GM19468 (cell line): ENCODE measurements around the gene TESK1.
"Not testable (repeated sequence)": the region's sequence is repeated elsewhere in the genome, so short reads cannot be mapped to it uniquely, and the experiment has no call there.

ENCODE experiments used
- ATAC-seq: cut with Tn5 transposase; IDR thresholded peaks from one replicate; pipeline ENCODE4 v1.9.1; 2021; ENCODE audit warnings: mild to moderate bottlenecking, moderate library complexity, moderate number of reproducible peaks; ENCODE audit not compliant: unreplicated experiment; ENCODE audit errors: extremely low read depth

Gene TESK1

GRCh38 chr9:35577486-35577885 lies 27.6 kb upstream of the TESK1 start:
- ATAC-seq: no peak

- no peak for ATAC-seq
These were observed 25.9 kb upstream of the TESK1 start for GRCh38 chr9:35579130-35579529.

GRCh38 chr9:35579659-35580227 lies 25.3 kb upstream of the TESK1 start:
- not testable (repeated sequence) for ATAC-seq

DNA sequence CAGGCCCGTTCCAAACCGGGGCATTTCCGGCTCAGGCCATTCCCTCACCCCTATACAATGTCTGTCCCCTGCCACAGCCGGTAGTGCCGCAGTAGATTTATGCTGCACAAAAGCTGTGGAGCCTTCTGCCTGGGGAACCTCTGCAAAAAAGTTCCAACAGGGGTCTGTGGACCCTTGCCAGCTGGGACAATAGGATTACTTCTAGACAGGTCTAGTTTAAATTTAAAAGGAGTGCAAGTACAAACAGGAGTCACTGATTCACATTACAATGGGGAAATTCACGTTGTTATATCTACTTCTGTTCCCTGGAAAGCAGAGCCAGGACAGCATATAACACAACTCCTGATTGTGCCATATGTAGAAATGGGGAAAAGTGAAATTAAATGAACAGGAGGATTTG lies 21.5 kb upstream of the TESK1 start:
- ATAC-seq: not testable (repeated sequence)

GRCh38 chr9:35584681-35585080 lies 20.4 kb upstream of the TESK1 start:
- ATAC-seq: not testable (repeated sequence)

- not testable (repeated sequence) for ATAC-seq
These were observed 16.6 kb upstream of the TESK1 start for GRCh38 chr9:35588506-35588905.

- ATAC-seq: no peak
These were observed 11.5 kb upstream of the TESK1 start for GRCh38 chr9:35593581-35593980.

DNA sequence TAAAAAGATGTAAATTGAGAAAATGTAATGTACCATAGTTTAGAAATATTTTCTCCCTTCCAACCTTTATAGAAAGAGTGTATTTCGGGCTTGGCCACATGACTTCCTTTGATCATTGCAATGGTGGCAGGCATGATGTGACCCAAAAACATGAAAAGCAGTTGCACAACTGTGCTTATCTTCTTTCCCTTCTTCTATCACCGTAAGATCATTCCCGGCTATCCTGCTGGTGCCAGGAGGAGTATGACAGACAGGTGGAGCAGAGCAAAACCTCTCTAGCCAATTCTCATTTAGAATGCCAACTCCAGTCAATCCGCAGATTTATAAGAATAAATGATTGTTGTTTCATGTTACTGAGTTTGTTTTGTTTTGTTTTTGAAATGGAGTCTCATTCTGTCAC lies 10.6 kb upstream of the TESK1 start:
- ATAC-seq: no peak

DNA sequence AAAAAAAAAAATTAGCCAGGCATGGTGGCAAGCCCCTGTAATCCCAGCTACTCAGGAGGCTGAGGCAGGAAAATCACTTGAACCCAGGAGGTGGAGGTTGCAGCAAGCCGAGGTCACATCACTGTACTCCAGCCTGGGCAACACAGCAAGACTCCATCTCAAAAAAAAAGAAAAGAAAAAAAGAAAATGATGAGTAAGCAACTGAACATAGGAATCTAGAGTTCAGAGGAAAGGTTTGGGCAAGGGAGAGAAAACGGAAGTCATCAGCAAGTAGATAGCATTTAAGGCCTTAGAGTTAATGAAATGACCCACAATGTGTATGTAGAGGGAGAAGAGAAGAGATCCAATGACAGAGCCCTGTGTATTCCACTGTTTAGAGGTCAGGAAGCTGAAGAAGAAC lies 8.2 kb upstream of the TESK1 start:
- not testable (repeated sequence) for ATAC-seq

DNA sequence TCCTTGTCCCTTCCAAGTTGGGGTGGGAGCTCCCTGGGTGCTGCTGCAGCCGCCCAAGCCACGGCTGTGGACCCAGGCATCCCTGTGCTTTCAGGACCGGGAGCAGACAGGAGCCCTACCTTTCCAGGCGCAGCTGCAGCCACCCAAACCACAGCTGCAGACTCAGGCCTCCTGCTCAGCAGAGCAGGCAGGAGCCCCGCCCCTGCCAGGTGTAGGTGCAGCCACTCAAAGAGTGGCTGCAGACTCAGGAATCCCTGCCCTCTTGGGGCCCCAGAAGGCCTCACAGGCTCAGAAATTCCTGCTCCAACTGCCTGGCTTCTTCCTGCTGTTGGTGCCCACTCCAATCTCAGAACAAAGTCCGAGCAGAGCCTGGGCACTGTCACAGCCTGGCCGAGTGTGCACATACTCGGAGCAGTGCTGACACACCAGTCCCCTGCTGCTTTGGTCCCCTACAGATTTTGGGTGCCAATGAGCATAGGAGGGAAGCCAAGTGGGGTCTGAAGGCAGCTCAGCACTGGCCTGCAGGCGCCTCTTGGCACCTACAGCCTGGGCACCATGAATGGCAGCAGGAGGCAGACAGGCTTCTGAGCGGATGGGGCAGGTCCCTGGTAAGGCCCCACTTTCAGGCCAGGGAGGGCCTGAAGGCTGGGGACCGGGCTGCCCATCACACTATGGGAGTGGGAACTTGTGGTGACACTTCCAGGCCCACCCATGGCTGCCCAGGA lies 6.0 kb upstream of the TESK1 start:
- ATAC-seq: no peak

DNA sequence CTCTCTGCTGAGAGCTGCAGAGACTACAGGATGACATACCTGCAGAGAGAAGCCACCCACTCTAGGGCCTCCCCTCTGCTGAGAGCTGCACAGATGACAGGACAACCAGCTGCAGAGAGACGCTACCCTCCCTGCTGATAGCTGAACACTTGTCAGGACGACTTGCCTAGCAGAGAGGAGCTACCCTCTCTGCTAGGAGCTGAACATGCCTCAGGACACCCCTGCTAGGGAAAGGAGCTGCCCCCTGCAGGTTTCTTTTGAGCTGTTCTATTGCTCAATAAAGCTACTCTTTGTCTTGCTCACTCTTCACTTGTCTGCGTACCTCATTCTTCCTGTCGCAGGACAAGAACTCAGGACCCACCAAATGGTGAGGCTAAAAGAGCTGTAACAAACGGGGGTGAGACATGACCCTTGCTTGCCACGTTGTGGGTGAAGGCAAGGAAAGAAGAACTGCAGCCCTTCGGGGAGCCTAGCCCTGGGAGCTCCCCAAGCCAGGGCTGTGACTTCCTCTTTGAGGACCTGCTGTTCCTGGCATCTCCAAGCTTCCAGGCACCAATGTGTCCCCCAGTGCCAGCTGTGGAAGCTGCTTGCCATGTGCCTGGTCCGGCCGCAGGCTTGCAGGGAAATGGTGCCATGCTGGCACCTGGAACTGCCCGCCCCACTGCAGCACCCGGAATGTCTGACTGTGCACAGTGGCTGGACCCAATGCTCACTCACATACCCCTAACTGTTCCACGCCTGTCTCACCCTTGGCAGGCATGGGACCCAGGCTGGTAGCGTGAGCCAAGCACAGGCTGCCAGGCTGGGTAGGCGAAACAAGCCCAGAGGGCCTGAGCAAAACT lies 5.1 kb upstream of the TESK1 start:
- no peak for ATAC-seq

GRCh38 chr9:35603506-35603985 lies 1.5 kb upstream of the TESK1 start:
- ATAC-seq: no peak

DNA sequence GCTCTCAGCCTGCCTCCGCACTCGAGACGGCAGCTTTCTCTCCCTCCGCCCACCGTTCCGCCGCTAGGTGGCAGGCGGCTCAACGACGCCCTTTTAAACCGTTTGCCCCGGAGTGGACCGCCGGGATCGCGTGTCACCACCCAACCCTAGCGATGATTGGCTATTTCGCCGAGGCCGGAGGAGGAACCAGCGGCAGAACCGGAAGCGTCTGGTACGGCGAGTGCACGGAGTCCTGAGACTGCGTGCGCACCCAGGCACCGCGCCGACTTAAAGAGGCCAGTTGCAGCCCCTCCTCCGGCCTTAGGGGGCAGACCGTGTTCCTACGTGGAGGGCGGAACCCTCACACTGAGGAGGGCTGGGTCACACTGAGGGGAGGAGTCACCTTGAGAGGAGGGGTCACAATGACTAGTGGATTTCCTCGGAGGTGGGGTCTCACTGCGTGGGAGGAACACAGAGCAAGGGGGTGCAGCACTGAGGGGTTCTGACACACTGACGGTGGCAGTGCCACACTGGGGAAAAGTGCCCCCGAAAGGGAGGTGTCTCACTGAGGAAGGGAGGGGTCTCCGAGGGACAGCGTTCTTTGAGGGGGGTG lies 980 bp upstream of the TESK1 start:
- peak; percentile 81 for ATAC-seq

- no peak for ATAC-seq
These were observed 482 bp downstream of the TESK1 start for GRCh38 chr9:35605351-35606137.

GRCh38 chr9:35606138-35606504 lies 1.1 kb downstream of the TESK1 start:
- ATAC-seq: no peak

- no peak for ATAC-seq
These were observed 1.7 kb downstream of the TESK1 start for GRCh38 chr9:35606726-35607125.

GRCh38 chr9:35608221-35608620 lies 3.2 kb downstream of the TESK1 start:
- ATAC-seq: no peak

- ATAC-seq: no peak
These were observed 4.1 kb downstream of the TESK1 start for GRCh38 chr9:35609001-35609819.

DNA sequence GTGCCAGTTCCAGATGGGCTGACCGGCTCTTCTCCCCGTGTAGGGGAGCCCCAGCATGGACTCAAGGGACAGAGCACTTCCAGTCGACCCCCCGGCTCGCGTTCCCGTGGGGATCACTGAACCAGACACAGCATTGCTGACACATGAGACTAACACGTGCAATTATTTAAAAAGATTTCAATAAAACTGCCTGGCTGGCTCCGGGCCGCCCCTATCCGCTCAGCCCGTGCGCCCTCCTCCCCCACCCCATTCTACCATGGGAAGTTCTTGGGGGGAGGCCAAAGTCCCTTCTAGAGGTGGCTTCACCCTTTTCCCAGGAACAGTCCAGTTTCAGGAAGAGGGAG lies 4.7 kb downstream of the TESK1 start:
- no peak for ATAC-seq
